ENCODE measurements around the gene SH3RF3.

SH3RF3 gene

GRCh38 chr2:109170645-109171044 is 41.6 kb downstream of the SH3RF3 start:
- TF ChIP-seq, protein P1, sequence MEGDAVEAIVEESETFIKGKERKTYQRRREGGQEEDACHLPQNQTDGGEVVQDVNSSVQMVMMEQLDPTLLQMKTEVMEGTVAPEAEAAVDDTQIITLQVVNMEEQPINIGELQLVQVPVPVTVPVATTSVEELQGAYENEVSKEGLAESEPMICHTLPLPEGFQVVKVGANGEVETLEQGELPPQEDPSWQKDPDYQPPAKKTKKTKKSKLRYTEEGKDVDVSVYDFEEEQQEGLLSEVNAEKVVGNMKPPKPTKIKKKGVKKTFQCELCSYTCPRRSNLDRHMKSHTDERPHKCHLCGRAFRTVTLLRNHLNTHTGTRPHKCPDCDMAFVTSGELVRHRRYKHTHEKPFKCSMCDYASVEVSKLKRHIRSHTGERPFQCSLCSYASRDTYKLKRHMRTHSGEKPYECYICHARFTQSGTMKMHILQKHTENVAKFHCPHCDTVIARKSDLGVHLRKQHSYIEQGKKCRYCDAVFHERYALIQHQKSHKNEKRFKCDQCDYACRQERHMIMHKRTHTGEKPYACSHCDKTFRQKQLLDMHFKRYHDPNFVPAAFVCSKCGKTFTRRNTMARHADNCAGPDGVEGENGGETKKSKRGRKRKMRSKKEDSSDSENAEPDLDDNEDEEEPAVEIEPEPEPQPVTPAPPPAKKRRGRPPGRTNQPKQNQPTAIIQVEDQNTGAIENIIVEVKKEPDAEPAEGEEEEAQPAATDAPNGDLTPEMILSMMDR (conservative IDR thresholded peaks at IDR 0.05) = no peak
- H3K27ac ChIP-seq = peak overlapping the region; percentile 50

DNA sequence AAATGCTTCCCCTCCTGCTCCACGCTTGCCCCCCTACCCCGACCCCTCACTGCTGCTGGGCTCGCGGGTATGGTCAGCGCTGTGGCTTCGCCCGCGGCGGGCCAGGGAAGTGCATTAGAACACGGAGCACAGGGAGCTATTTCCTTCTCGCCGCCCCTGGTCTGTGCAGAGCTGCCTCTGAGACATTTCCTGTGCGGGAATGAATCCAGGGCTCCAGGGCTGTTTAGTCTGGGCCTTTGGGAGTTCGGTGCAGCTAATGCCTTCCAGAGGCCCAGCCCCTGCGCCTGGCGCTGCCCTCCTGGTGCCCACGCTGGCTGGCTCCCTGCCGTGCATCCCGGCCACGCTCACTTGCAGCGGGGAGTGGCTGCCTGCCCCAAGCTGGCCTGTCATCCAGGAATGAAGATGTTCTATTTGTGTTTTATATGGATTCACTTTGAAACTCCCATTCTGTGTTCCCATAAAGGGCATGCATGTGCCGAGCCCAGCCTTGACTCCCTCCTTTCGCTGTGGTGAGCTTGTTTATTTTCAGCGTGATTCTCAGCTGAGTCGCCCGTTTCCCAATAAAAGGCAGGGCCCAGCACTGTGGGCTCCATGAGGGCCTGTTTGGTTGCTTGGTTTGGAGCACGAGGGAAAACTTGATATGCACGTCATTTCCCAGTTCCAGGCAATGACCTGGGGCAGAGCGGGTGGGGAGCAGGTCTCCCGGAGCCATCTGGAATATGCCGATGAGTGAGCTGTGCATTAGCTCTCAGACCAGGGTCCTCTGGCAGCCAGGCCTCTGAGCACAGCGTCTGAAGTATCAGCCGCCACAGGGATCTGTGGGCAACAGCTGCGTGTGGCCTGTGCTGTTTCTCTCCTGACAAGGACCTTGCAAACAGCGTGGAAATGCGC is 42.7 kb downstream of the SH3RF3 start:
- TF ChIP-seq, protein P1 (conservative IDR thresholded peaks at IDR 0.05) = no peak
- H3K27ac ChIP-seq = peak overlapping the region; percentile 50

DNA sequence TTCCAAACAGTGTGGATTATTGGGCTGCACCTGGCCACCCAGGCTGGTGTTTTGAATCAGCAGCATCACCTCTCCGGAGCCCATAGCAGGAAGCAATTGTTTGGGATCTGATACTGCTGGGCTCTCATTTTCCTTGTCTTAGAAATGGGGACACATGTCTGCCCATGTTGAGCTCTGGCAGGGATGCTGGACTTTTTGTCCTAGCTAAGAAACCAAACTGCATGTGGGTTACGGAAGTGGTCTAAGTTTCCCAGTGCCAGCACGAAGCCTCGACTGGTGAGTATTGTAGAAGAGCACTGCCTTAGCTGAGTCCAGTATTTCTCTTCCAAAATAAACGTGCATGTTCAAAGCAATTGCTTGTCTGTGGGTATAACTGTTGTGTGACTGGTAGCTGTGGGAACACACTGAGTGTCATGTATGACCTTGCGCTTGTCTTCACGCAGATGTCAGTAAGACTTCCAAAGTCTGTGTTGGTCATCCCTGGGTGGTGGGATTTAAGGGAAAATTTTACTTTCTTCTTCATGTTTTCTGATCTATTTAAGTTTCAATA is 43.6 kb downstream of the SH3RF3 start:
- TF ChIP-seq, protein P1 (conservative IDR thresholded peaks at IDR 0.05) = no peak
- no peak overlapping the region for H3K27ac ChIP-seq

- TF ChIP-seq, protein P1 (conservative IDR thresholded peaks at IDR 0.05) = no peak
- peak overlapping the region; percentile 42; the same call in 1 of the 2 replicates for H3K27ac ChIP-seq
Observed at GRCh38 chr2:109173311-109174171, 44.5 kb downstream of the SH3RF3 start.

- TF ChIP-seq, protein P1 (conservative IDR thresholded peaks at IDR 0.05) = no peak
- H3K27ac ChIP-seq = peak overlapping the region; percentile 42
Observed at GRCh38 chr2:109174214-109174613, 45.2 kb downstream of the SH3RF3 start.

GRCh38 chr2:109174626-109175349 is 45.8 kb downstream of the SH3RF3 start:
- H3K27ac ChIP-seq = peak overlapping the region; percentile 42
- TF ChIP-seq, protein P1 (conservative IDR thresholded peaks at IDR 0.05) = no peak
